ENCODE measurements around the gene SCD. TPM values are rescaled to one million over a fixed set of nuclear protein-coding genes. Genes with fewer than 3 reads are reported as not detected.

Gene SCD
- total and polyA plus RNA-seq, 9 of the 15 experiments (the other 6 are each of a cell fraction or from before 2014, with no cell fraction given): 114 to 486 (median 188) TPM

DNA sequence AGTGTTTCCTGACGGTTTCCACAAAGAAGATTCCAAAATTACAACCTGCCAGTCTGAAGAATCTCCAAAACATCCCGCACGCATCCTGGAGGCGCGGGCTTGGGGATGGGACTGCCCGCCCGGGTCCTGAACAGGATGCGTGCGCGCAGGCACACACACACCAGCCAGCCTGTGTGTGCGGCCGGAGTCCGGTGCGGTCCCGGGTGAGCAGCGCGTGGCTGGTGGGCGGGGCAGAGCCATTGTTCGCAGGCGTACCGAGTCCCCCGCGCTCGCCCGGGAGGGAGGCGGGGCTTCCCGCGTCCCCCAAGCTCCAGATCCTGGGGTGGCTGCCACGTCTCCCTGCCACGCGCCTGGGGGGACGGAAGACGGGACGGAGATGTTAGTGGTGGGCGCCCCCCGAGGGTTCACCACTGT lies 675 bp upstream of the SCD start (continued):
- TF ChIP-seq NKRF (IDR thresholded peaks at IDR 0.05; ENCODE audit: borderline replicate concordance) (peak; percentile 91), MXD1 (CRISPR knock-in tag; IDR thresholded peaks at IDR 0.05; ENCODE audit: borderline replicate concordance, poor library complexity, severe bottlenecking) (peak; percentile 4), NRF1 (conservative IDR thresholded peaks at IDR 0.05 in 1 of 2, IDR thresholded peaks at IDR 0.05 in 1 of 2) (peak; percentile 76 to 82), HES1 (IDR thresholded peaks at IDR 0.05; ENCODE audit: low read depth) (0 out of 2 replicates have a peak, but pooled peaks have one; percentile 41), PHF8 (IDR thresholded peaks at IDR 0.05; ENCODE audit: borderline replicate concordance, low read length) (peak; percentile 31; the same call in 1 of the 2 replicates), FOXO4 (CRISPR knock-in tag; IDR thresholded peaks at IDR 0.05) (no peak), MITF (IDR thresholded peaks at IDR 0.05) (0 out of 2 replicates have a peak, but pooled peaks have one; percentile 26), ZKSCAN8 (CRISPR knock-in tag; IDR thresholded peaks at IDR 0.05) (no peak), SIN3B (IDR thresholded peaks at IDR 0.05; ENCODE audit: low read depth) (peak; percentile 8; the same call in 1 of the 2 replicates), ZNF395 (CRISPR knock-in tag; IDR thresholded peaks at IDR 0.05) (0 out of 2 replicates have a peak, but pooled peaks have one; percentile 30), SAFB (IDR thresholded peaks at IDR 0.05; ENCODE audit: borderline replicate concordance, low read depth, low read length) (0 out of 2 replicates have a peak, but pooled peaks have one; percentile 39), ZNF184 (CRISPR knock-in tag; IDR thresholded peaks at IDR 0.05) (no peak), TRIM28 (IDR thresholded peaks at IDR 0.05) (no peak; the same call in 1 of the 2 replicates), BHLHE40 (IDR thresholded peaks at IDR 0.05; ENCODE audit: low read length) (peak; percentile 75), KLF13 (tag; IDR thresholded peaks at IDR 0.05; ENCODE audit: borderline replicate concordance, low read depth) (peak; percentile 95), U2AF1 (optimal IDR thresholded peaks at IDR 0.05; ENCODE audit: low read depth, low read length) (no peak), YY1 (IDR thresholded peaks at IDR 0.05; ENCODE audit: borderline replicate concordance in 1 of 3, control insufficient read depth in 1 of 3, extremely low read depth in 1 of 3, insufficient read depth in 3 of 3, insufficient read length in 1 of 3, insufficient replicate concordance in 2 of 3, low read depth in 1 of 3, low read length in 2 of 3) (peak in 1 of 3 experiments; percentile 44), SRSF1 (IDR thresholded peaks at IDR 0.05; ENCODE audit: low read depth, low read length) (no peak)
- TF ChIP-seq, protein P1, sequence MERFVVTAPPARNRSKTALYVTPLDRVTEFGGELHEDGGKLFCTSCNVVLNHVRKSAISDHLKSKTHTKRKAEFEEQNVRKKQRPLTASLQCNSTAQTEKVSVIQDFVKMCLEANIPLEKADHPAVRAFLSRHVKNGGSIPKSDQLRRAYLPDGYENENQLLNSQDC (CRISPR knock-in tag; IDR thresholded peaks at IDR 0.05): no peak
